HEK293T (cell line): ENCODE measurements around the gene GPR152.

Experiments
- ARNT ChIP-seq: fragments of 450-650 bp; IDR thresholded peaks from 2 replicates; pipeline ENCODE4 v1.6.1; 2017; ENCODE audit warnings: mild to moderate bottlenecking
- CTBP1 ChIP-seq: fragments of 450-650 bp; IDR thresholded peaks from 2 replicates; pipeline ENCODE4 v1.6.1; 2016; ENCODE audit warnings: borderline replicate concordance
- ELF4 ChIP-seq: fragments of 450-650 bp; IDR thresholded peaks from 2 replicates; pipeline ENCODE4 v1.6.1; 2017; ENCODE audit warnings: antibody characterized with exemption
- FOXA1 ChIP-seq: fragments of 450-650 bp; IDR thresholded peaks from 2 replicates; pipeline ENCODE4 v1.6.1; 2016; ENCODE audit warnings: mild to moderate bottlenecking
- FOXK2 ChIP-seq: fragments of 450-650 bp; IDR thresholded peaks from 2 replicates; pipeline ENCODE4 v1.6.1; 2016; ENCODE audit warnings: mild to moderate bottlenecking
- FOXM1 ChIP-seq: fragments of 450-650 bp; IDR thresholded peaks from 2 replicates; pipeline ENCODE4 v1.6.1; 2017; ENCODE audit warnings: mild to moderate bottlenecking, borderline replicate concordance
- HDGF ChIP-seq: fragments of 450-650 bp; IDR thresholded peaks from 2 replicates; pipeline ENCODE4 v1.6.1; 2017; ENCODE audit warnings: antibody characterized with exemption, borderline replicate concordance
- L3MBTL2 ChIP-seq: fragments of 450-650 bp; conservative IDR thresholded peaks from 2 replicates; pipeline ENCODE4 v1.6.1; 2016; ENCODE audit warnings: mild to moderate bottlenecking
- LEF1 ChIP-seq: fragments of 450-650 bp; IDR thresholded peaks from 2 replicates; pipeline ENCODE4 v1.6.1; 2017; ENCODE audit warnings: mild to moderate bottlenecking, borderline replicate concordance
- NFRKB ChIP-seq: fragments of 450-650 bp; IDR thresholded peaks from 2 replicates; pipeline ENCODE4 v1.6.1; 2016; ENCODE audit warnings: mild to moderate bottlenecking, moderate library complexity
- SP1 ChIP-seq: fragments of 450-650 bp; IDR thresholded peaks from 2 replicates; pipeline ENCODE4 v1.6.1; 2017
- SUZ12 ChIP-seq: fragments of 450-650 bp; IDR thresholded peaks from 2 replicates; pipeline ENCODE4 v1.6.1; 2016; ENCODE audit warnings: mild to moderate bottlenecking
- TARDBP ChIP-seq: fragments of 450-650 bp; IDR thresholded peaks from 2 replicates; pipeline ENCODE4 v1.6.1; 2016

- TF ChIP-seq FOXM1 (no peak), LEF1 (no peak), SP1 (no peak), TARDBP (no peak), L3MBTL2 (no peak), ARNT (no peak), NFRKB (no peak), CTBP1 (no peak), FOXA1 (no peak), SUZ12 (no peak), ELF4 (no peak), HDGF (no peak), FOXK2 (no peak)
These were observed 40.4 kb upstream of the GPR152 start for GRCh38 chr11:67492801-67493547.
